G401 (cell line): Measurements from ENCODE around the gene COG1. TPM values are rescaled to one million over a fixed set of nuclear protein-coding genes. Genes with fewer than 3 reads are reported as not detected.
"Not testable (repeated sequence)": the region's sequence is repeated elsewhere in the genome, so short reads cannot be mapped to it uniquely, and the experiment has no call there.

ENCODE experiments used
- DNase-seq: peaks from one replicate; pipeline ENCODE4 v3.0.0-alpha.2; 2015; ENCODE audit warnings: low spot score
- in situ Hi-C: cut with HindIII; loops from 2 replicates; pipeline ENCODE4 v1.10.0; 2016; ENCODE audit warnings: low sequenced_read_pairs, mixed read lengths
- total RNA-seq: library from RNA; depleted of rRNA; stranded (reverse); fragments of >200 nt; shearing (Covaris generic); gene quantifications from 2 replicates; pipeline ENCODE4 v1.2.3, GENCODE V29; 2014; rRNA removed

COG1 gene, protein sequence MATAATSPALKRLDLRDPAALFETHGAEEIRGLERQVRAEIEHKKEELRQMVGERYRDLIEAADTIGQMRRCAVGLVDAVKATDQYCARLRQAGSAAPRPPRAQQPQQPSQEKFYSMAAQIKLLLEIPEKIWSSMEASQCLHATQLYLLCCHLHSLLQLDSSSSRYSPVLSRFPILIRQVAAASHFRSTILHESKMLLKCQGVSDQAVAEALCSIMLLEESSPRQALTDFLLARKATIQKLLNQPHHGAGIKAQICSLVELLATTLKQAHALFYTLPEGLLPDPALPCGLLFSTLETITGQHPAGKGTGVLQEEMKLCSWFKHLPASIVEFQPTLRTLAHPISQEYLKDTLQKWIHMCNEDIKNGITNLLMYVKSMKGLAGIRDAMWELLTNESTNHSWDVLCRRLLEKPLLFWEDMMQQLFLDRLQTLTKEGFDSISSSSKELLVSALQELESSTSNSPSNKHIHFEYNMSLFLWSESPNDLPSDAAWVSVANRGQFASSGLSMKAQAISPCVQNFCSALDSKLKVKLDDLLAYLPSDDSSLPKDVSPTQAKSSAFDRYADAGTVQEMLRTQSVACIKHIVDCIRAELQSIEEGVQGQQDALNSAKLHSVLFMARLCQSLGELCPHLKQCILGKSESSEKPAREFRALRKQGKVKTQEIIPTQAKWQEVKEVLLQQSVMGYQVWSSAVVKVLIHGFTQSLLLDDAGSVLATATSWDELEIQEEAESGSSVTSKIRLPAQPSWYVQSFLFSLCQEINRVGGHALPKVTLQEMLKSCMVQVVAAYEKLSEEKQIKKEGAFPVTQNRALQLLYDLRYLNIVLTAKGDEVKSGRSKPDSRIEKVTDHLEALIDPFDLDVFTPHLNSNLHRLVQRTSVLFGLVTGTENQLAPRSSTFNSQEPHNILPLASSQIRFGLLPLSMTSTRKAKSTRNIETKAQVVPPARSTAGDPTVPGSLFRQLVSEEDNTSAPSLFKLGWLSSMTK
- 8.2 and 10.8 TPM in 2 replicates for total RNA-seq

DNA sequence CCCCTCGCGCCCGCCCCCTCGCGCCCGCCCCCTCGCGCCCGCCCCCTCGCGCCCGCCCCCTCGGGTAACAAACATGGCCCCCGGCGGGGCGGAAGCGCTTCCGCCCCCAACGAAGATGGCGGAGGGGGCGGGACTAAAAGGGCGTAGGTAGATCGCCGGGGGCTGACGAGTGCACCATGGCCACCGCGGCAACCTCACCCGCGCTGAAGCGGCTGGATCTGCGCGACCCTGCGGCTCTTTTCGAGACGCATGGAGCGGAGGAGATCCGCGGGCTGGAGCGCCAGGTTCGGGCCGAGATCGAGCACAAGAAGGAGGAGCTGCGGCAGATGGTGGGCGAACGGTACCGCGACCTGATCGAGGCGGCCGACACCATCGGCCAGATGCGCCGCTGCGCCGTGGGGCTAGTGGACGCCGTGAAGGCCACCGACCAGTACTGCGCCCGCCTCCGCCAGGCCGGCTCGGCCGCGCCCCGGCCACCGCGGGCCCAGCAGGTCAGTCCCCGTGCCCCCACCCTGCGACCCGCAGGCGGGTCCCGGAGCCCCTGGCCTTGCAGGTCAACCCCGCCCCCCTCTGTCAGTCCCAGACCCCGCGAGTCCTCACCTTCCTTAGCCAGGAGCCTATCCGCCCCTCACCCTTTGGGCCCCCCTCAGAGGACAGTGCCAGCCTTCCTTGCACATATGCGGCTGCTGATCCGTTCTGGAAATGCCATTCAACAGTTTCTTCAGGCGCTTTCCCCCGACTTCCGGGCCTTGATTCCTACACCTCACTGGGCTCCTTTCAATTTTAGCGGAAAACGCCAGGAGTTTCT is at the start of gene COG1:
Gene COG1 (plus strand): TSS at position 162 of the 808 bp plus-strand sequence. CDS start 15 bp downstream, at position 177.
- DNase-seq: peak; percentile 89
- in situ Hi-C loops: no loop called here

DNA sequence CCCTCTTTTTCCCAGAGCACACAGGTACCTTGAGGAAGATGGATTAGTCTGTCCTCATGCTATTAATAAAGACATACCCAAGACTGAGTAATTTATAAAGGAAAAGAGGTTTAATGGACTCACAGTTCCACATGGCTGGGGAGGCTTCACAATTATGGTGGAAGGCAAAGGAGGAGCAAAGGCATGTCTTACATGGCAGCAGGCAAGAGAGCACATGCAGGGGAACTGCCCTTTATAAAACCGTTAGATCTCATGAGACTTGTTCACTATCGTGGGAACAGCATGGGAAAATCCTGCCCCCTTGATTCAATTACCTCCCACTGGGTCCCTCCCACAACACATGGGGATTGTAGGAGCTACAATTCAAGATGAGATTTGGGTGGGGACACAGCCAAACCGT is 48.6 kb upstream of the COG1 start:
- DNase-seq, in situ Hi-C loops: not testable (repeated sequence)

DNA sequence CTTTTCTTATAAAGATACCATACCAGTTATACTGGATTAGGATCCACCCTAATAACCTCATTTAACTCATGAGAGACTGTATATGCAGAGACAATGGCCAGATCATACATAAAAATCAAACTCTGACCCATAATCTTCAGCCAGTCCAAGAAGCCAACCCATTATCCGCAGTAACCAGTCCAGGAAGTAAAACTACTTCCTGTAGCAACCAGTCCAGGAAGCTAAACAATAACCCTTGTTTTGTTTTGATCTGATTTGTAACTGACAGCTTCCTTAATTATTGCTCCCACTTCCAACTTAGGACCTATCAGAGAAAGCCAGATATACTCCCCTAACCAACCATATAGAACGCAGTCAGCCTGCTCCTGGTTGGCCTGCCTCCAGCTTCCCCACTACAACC is 47.2 kb upstream of the COG1 start:
- in situ Hi-C loops: no loop called here
- no peak for DNase-seq

DNA sequence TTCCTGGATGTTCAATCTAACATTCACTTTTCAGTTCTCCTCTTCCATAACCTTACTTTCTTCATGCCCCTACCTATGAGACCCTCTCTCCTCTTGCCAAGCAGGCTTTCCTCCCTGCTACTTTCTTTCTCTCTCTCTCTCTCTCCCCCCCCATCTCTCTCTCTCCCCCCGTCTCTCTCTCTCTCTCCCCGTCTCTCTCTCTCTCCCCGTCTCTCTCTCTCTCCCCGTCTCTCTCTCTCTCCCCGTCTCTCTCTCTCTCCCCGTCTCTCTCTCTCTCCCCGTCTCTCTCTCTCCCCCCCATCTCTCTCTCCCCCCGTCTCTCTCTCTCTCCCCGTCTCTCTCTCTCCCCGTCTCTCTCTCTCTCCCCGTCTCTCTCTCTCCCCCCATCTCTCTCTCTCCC is 45.1 kb upstream of the COG1 start:
- in situ Hi-C loops: not testable (repeated sequence)

DNA sequence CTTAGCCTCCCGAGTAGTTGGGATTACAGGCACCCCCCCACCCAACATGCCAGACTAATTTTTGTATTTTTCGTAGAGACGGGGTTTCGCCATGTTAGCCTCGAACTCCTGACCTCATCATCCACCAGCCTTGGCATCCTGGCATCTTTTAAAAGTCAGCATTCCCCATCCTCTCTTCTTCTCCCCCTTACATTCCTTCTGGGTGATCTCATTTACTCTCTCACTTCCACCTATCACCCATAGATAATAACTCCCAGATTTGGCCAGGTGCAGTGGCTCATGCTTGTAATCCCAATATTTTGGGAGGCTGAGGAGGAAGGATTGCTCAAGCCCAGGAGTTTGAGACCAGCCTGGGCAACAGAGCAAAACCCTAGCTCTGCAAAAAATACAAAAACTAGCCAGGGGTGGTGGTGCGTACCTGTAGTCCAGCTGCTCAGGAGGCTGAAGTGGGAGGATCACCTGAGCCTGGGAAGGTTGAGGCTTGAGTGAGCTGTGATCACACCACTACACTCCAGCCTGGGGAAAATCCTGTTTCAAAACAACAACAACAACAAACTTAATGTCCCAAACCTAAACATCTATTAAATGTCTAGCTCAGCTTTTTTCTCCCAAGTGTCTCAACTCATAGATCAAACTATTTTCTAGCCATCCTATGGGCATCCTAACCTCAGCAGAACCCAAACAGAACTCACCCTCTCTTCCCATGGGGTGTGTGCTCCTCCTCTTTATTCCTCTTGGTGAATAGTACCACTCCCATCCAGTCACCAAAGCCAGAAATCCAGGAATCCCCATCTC is 44.1 kb upstream of the COG1 start:
- DNase-seq: no peak
- in situ Hi-C loops: no loop called here

More for the DNA sequence above, 45.1 kb upstream of the COG1 start:
- not testable (repeated sequence) for DNase-seq

DNA sequence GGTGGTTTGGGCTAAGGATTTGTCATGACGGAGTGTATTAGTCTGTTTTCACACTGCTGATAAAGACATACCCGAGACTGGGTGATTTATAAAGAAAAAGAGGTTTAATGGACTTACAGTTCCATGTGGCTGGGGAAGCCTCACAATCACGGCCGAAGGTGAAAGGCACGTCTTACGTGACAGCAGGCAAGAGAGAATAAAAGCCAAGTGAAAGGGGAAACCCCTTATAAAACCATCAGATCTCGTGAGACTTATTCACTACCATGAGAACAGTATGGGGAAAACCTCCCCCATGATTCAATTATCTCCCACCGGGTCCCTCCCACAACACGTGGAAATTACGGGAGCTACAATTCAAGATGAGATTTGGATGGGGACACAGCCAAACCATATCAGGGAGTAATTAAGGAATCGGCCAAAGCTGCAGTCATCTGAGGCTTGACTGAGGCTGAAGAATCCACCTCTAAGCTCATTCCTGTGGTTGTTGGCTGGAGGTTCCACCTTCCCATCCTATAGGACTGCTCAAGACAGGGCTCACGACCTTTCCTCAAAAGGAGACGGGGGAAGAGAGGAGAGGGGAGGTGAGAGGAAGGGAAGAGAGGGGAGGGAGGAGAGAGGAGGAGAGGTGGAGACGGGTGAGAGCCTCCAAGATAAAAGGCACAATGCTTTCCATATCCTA is 42.1 kb upstream of the COG1 start:
- in situ Hi-C loops: loop anchor here (25.0 kb wide), 1 partner anchor 163 kb away; no protein-coding TSS in a partner anchor
- DNase-seq: not testable (repeated sequence)

DNA sequence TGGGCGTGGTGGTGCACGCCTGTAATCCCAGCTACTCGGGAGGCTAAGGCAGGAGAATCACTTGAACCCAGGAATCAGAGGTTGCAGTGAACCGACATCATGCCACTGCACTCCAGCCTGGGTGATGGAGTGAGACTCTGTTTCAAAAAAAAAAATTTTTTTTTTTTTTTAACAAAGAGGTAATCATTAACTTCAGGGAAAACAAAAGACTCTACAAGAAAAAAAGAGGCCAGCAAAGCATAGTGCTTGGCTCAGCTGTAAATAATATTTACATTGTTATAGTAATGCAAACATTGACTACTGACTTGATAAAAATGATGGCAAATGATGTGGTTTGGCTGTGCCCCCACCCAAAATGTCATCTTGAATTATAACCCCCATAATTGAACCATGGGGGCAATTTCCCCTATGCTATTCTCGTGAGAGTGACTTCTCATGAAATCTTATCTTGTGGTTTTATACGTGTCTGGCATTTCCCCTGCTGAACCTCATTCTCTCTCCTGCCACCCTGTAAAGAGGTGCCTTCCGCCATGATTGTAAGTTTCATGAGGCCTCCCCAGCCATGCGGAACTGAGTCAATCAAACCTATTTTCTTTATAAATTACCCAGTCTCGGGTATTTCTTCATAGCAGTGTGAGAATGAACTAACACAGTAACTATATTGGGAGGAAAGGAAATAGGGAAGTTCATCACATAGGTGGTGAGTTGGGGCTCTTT is 40.8 kb upstream of the COG1 start:
- in situ Hi-C loops: loop anchor here (25.0 kb wide), 1 partner anchor 165 kb away; no protein-coding TSS in a partner anchor
- DNase-seq: no peak

DNA sequence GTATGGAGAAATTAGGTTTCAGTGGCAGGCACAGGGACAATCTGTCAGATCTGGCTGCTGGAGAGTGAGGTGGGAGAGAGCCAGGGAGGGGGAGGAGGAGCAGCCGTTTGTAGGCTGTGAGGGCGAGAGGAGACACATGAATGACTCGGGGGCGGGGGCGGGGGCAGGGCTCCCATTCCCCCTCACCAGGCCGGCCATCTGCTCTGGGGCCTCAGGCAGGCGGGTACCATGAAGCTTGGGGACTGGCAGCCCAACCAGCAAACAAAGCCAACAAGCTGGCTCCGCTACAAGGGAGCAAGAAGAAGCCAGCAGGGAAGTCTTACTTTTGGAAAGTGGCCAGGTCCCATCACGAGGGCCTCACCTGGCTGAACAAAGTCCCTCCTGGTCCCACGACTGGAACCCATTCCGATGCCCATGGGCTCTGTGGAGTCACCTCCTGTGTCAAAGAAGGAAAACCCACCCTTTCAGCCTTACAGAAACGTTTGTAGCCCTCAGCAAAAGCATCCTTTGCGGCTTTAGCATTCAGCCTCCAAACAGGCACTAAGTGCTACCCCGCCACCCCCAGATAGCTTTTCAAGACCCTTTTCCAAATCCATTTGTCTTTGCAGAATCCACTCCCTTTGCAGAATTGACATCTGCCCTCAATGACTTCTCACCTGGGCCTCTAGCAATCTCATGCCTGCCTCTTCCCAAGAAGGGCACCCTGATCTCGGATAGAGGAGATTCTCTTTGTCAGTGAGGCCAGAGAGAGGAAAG is 37.3 kb upstream of the COG1 start:
- peak; percentile 99 for DNase-seq
- in situ Hi-C loops: loop anchor here (25.0 kb wide), 1 partner anchor 168 kb away; no protein-coding TSS in a partner anchor

DNA sequence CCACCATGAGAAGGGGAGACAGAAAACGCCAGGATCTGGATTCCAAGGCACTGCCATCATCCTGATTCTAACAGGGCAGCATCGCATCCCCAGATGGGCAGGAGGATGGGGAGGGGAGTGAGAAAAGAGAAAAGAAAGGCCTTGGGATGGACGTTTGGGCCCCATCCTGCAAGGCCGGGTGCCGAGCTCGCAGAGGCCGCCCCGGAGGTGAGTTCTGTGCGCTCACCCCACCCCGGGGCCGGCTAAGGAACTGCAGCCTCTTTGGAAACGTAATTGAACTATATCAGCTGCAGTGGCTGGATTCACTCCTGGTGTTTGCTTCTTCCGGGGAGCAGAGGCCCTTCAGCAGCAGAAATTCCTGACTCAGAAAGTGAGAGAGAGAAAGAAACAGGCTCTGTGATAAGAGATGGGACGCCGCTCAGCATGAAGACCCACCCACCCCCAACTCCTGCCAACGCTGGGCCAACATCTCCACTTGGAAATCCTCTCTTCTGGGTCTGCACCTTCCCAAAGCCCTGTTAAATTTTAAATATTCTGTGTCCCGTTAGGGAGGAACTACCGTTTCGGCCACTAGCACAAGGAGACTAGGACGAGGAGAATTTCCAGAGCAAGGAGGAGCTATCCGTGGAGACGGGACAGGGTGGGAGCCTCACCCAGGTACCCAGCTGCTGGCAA is 36.6 kb upstream of the COG1 start:
- in situ Hi-C loops: loop anchor here (25.0 kb wide), 1 partner anchor 169 kb away; no protein-coding TSS in a partner anchor
- peak; percentile 72 for DNase-seq

DNA sequence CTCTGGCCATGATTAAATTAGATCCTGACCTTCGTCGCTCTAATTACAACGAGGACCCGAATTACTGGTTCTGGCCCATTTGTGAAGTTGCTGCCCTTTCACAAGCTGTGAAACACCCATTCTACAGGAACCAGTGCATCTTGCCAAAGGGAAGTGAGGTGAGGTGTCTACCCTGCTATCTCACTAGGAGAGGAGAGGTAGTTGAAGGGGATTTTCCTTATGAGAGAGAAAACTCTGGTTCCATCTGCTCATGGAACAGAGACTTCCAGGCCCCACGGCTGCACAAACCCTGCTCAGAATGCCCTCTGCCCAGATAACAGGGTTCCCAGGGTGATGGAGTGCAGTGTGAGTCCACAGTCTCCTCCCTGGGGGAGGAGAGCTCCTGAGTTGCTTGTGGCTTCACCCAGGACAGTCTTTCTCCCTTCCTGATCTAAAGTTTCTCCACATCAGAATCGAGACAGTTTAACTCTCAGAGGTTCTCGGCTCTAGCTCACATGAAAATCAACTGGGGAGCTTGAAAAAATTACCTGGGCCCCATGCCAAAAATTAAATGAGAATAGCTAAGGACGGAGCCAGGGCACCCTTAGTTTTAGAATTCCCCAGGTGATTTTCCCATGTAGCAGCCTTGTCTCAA is 35.9 kb upstream of the COG1 start:
- peak; percentile 56 for DNase-seq
- in situ Hi-C loops: loop anchor here (25.0 kb wide), 1 partner anchor 170 kb away; no protein-coding TSS in a partner anchor

DNA sequence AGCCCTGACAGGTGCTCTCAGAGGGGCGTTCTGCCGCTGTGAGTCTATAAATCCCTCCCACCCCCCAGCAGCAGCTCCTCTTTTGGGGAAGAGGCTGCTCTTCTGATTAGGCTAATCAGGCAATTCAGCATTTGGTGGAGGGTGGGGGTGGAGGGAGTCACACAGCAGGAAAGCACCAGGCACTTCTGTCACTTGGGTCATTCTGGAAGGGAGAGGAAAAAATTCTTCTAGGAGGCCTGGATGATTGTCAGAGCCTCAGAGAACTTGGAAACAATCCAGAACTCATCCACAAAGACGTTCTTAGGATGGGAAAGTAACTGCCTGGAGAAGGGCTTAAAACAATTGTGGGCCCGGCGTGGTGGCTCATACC is 35.3 kb upstream of the COG1 start:
- peak; percentile 76 for DNase-seq
- in situ Hi-C loops: loop anchor here (25.0 kb wide), 1 partner anchor 170 kb away; no protein-coding TSS in a partner anchor

DNA sequence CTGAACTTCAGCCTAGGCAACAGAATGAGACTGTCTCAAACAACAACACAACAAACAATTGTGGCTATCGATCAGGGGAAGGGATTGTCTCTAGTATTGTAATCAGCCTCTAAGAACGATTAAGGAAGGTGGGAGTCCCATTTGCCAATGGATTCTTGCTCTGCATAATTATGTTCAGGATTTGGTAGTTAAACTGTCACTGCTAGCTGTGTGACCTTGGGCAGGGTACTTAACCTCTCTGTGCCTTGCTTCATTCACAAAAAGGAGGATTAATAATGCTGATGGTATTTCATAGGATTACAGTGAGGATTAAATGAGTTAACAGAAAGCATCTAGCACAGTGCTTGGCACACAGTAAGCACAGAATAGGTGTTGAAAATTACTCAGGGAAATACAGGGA is 34.7 kb upstream of the COG1 start:
- in situ Hi-C loops: loop anchor here (25.0 kb wide), 1 partner anchor 171 kb away; no protein-coding TSS in a partner anchor
- DNase-seq: no peak

DNA sequence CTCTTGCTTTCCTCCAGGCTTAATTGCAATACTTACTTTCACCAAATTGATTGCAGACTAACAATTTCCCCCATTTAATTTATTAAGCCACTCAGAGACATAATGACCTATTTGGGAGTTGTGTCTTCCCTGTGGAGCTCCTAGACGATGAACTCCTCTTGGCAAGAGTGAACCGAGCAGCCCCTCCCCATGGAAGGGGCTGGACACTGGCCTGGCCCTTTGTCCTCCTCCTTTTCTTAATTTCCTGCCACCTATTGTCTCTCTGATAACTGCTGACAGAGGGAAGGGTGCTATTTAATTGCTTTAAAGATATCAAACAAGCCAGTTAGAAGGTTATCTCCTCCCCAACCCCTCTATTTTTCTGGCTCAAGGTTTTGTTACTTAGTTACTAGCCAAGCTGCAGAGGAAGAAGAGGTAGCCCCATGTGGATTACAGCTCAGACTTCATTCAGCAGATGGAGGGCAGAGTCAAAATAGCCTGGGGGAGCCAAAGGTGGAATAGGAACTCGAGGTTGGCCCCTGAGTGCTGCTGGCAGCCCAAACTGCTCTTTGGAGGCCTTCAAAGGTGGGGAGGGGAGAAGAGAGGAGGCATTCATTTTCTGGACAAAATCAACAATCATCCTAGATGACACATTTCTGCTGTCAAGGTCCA is 31.8 kb upstream of the COG1 start:
- in situ Hi-C loops: loop anchor here (25.0 kb wide), 1 partner anchor 174 kb away; no protein-coding TSS in a partner anchor
- DNase-seq: no peak

DNA sequence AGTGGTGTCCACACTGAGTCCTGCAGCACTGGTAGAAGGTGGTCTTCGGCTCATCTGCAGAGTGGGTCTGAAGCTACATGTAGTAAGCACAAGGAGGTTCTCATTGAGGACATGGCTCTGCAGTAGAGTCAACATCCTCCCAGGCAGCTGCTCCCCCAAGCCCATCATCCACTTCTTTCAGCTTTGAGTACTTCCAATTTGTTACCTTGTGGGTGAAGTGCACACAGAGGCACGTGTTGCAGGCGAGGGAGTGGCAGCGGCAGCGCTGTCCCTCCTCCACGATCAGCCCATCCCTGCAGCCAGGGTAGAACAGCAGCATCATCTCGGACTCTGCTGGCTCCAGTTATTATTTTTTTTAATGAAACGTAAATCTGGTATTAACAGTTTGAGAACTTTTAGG is 29.8 kb upstream of the COG1 start:
- in situ Hi-C loops: loop anchor here (25.0 kb wide), 1 partner anchor 176 kb away; no protein-coding TSS in a partner anchor

More for the DNA sequence above, 29.8 kb upstream of the COG1 start:
- DNase-seq: no peak
